H9 (cell line): Measurements from ENCODE around the gene SYTL1. TPM values are rescaled to one million over a fixed set of nuclear protein-coding genes. Genes with fewer than 3 reads are reported as not detected.

Experiments used
- DNase-seq: peaks from one replicate; pipeline ENCODE4 v3.0.0-alpha.2; 2017
- H2AFZ ChIP-seq: one replicate; pipeline ENCODE4 v1.6.1; 2013; ENCODE audit warnings: mild to moderate bottlenecking, low read length, control low read depth, moderate library complexity
- H2AK5ac ChIP-seq: 2 replicates; pipeline ENCODE4 v1.6.1; 2013; ENCODE audit warnings: low read length, control low read depth, mixed read lengths; ENCODE audit not compliant: insufficient read length
- H2BK120ac ChIP-seq: one replicate; pipeline ENCODE4 v1.6.1; 2013; ENCODE audit warnings: low read depth, mild to moderate bottlenecking, low read length, control low read depth, inconsistent platforms; ENCODE audit not compliant: poor library complexity, severe bottlenecking
- H2BK12ac ChIP-seq: 2 replicates; pipeline ENCODE4 v1.6.1; 2013; ENCODE audit warnings: low read length, control low read depth, mixed read lengths, low read depth; ENCODE audit not compliant: insufficient read length
- H2BK15ac ChIP-seq: 2 replicates; pipeline ENCODE4 v1.6.1; 2013; ENCODE audit warnings: low read depth, low read length, control low read depth
- H2BK20ac ChIP-seq: one replicate; pipeline ENCODE4 v1.6.1; 2013; ENCODE audit warnings: low read depth, mild to moderate bottlenecking, low read length, control low read depth, inconsistent platforms; ENCODE audit not compliant: poor library complexity, severe bottlenecking
- H2BK5ac ChIP-seq: 2 replicates; pipeline ENCODE4 v1.6.1; 2013; ENCODE audit warnings: low read length, control low read depth, mixed read lengths; ENCODE audit not compliant: insufficient read length
- H3K14ac ChIP-seq: 2 replicates; pipeline ENCODE4 v1.6.1; 2013; ENCODE audit warnings: low read length, control low read depth; ENCODE audit not compliant: insufficient read depth
- H3K18ac ChIP-seq: 2 replicates; pipeline ENCODE4 v1.6.1; 2013; ENCODE audit warnings: low read depth, mild to moderate bottlenecking, mixed read lengths, low read length, control low read depth; ENCODE audit not compliant: insufficient read length
- H3K23ac ChIP-seq: 2 replicates; pipeline ENCODE4 v1.6.1; 2013; ENCODE audit warnings: low read length, control low read depth, mixed read lengths, low read depth; ENCODE audit not compliant: insufficient read length
- H3K23me2 ChIP-seq: 2 replicates; pipeline ENCODE4 v1.6.1; 2013; ENCODE audit warnings: low read depth, mild to moderate bottlenecking, mixed read lengths, low read length, control low read depth; ENCODE audit not compliant: insufficient read length, poor library complexity, severe bottlenecking
- H3K27ac ChIP-seq: 2 replicates; pipeline ENCODE4 v1.5.1; 2013; ENCODE audit warnings: low read length, control low read depth, mixed read lengths, low read depth; ENCODE audit not compliant: insufficient read length
- H3K27me3 ChIP-seq: 2 replicates; pipeline ENCODE4 v1.6.1; 2013; ENCODE audit warnings: low read length, control low read depth, inconsistent platforms; ENCODE audit not compliant: insufficient read depth
- H3K4ac ChIP-seq: 2 replicates; pipeline ENCODE4 v1.6.1; 2013; ENCODE audit warnings: low read depth, mild to moderate bottlenecking, control low read depth, inconsistent platforms, low read length, moderate library complexity
- H3K4me1 ChIP-seq: 2 replicates; pipeline ENCODE4 v1.6.1; 2013; ENCODE audit warnings: low read length, control low read depth, inconsistent platforms; ENCODE audit not compliant: insufficient read depth
- H3K4me2 ChIP-seq: 2 replicates; pipeline ENCODE4 v1.6.1; 2013; ENCODE audit warnings: low read length, control low read depth, mixed read lengths; ENCODE audit not compliant: insufficient read length, insufficient read depth
- H3K56ac ChIP-seq: 2 replicates; pipeline ENCODE4 v1.6.1; 2013; ENCODE audit warnings: low read depth, mild to moderate bottlenecking, mixed read lengths, low read length, control low read depth; ENCODE audit not compliant: insufficient read length
- H3K79me1 ChIP-seq: 2 replicates; pipeline ENCODE4 v1.6.1; 2013; ENCODE audit warnings: low read depth, mild to moderate bottlenecking, moderate library complexity, low read length, control low read depth, inconsistent platforms; ENCODE audit not compliant: insufficient read depth, poor library complexity, severe bottlenecking
- H3K79me2 ChIP-seq: 2 replicates; pipeline ENCODE4 v1.6.1; 2013; ENCODE audit warnings: low read length, control low read depth, inconsistent platforms; ENCODE audit not compliant: insufficient read depth
- H3K9ac ChIP-seq: 2 replicates; pipeline ENCODE4 v1.6.1; 2013; ENCODE audit warnings: low read length, control low read depth, mixed read lengths; ENCODE audit not compliant: insufficient read length; ENCODE audit errors: extremely low read depth
- H3K9me3 ChIP-seq: one replicate; pipeline ENCODE4 v1.6.1; 2013; ENCODE audit warnings: low read depth, low read length, inconsistent platforms; ENCODE audit not compliant: control insufficient read depth
- H3T11ph ChIP-seq: one replicate; pipeline ENCODE4 v1.6.1; 2013; ENCODE audit warnings: mild to moderate bottlenecking, low read length, control low read depth, inconsistent platforms
- H4K20me1 ChIP-seq: one replicate; pipeline ENCODE4 v1.6.1; 2013; ENCODE audit not compliant: control insufficient read depth, insufficient read length, insufficient read depth
- H4K5ac ChIP-seq: 2 replicates; pipeline ENCODE4 v1.6.1; 2013; ENCODE audit warnings: low read depth, mild to moderate bottlenecking, mixed read lengths, low read length, control low read depth; ENCODE audit not compliant: insufficient read length
- H4K8ac ChIP-seq: replicated peaks from 2 replicates; pipeline ENCODE4 v1.6.1; 2013; ENCODE audit warnings: low read length, control low read depth, mixed read lengths, low read depth; ENCODE audit not compliant: insufficient read length
- H4K91ac ChIP-seq: 2 replicates; pipeline ENCODE4 v1.6.1; 2013; ENCODE audit warnings: low read depth, mild to moderate bottlenecking, moderate library complexity, mixed read lengths, low read length, control low read depth; ENCODE audit not compliant: insufficient read length
- H3K27ac Mint-ChIP-seq, 3 experiments: 2 replicates in 2 of 3; 3 replicates in 1 of 3; pipeline ENCODE4 v1.8.0; 2020 to 2021; ENCODE audit warnings: mixed read lengths in 3 of 3, mild to moderate bottlenecking in 1 of 3, moderate library complexity in 1 of 3
- H3K27me3 Mint-ChIP-seq: 2 replicates; pipeline ENCODE4 v1.8.0; 2021; ENCODE audit warnings: low read depth, mild to moderate bottlenecking, moderate library complexity, mixed read lengths
- H3K36me3 Mint-ChIP-seq, 3 experiments: 2 replicates in 2 of 3; 3 replicates in 1 of 3; pipeline ENCODE4 v1.8.0; 2020 to 2021; ENCODE audit warnings: low read depth in 3 of 3, mixed read lengths in 3 of 3; ENCODE audit not compliant: insufficient read depth in 1 of 3
- H3K4me1 Mint-ChIP-seq, 2 experiments: 2 replicates each; pipeline ENCODE4 v1.8.0; 2020; ENCODE audit warnings: mixed read lengths in 2 of 2
- H3K4me3 Mint-ChIP-seq, 2 experiments: 2 replicates in 1 of 2; 3 replicates in 1 of 2; pipeline ENCODE4 v1.8.0; 2020 to 2021; ENCODE audit warnings: mild to moderate bottlenecking in 2 of 2, mixed read lengths in 2 of 2, moderate library complexity in 1 of 2
- H3K9me3 Mint-ChIP-seq, 2 experiments: 2 replicates in 1 of 2; 3 replicates in 1 of 2; pipeline ENCODE4 v1.8.0; 2020; ENCODE audit warnings: mild to moderate bottlenecking in 2 of 2, mixed read lengths in 2 of 2, moderate library complexity in 1 of 2
- WGBS: extraction: QIAGEN DNeasy Blood & Tissue Kit; methylation state at CpG from one replicate; pipeline ENCODE4 v1.1.7; 2013; ENCODE audit warnings: missing lambda C conversion rate, low lambda C conversion rate, mixed read lengths; ENCODE audit not compliant: insufficient read length; ENCODE audit errors: extremely low coverage; 5-methylcytosine and 5-hydroxymethylcytosine counted together
- total RNA-seq: library from RNA; stranded (reverse); gene quantifications from 2 replicates; pipeline ENCODE4 v1.2.1, GENCODE V29; 2021
- TF ChIP-seq, protein P1 (sequence below): fragments of 200-600 bp; sonication (generic); conservative IDR thresholded peaks from 3 replicates; pipeline ENCODE4 v1.8.0; 2021; ENCODE audit warnings: antibody characterized with exemption, mild to moderate bottlenecking

SYTL1 gene
- total RNA-seq, 1 experiment from 2014 or later, result 12.0 TPM

DNA sequence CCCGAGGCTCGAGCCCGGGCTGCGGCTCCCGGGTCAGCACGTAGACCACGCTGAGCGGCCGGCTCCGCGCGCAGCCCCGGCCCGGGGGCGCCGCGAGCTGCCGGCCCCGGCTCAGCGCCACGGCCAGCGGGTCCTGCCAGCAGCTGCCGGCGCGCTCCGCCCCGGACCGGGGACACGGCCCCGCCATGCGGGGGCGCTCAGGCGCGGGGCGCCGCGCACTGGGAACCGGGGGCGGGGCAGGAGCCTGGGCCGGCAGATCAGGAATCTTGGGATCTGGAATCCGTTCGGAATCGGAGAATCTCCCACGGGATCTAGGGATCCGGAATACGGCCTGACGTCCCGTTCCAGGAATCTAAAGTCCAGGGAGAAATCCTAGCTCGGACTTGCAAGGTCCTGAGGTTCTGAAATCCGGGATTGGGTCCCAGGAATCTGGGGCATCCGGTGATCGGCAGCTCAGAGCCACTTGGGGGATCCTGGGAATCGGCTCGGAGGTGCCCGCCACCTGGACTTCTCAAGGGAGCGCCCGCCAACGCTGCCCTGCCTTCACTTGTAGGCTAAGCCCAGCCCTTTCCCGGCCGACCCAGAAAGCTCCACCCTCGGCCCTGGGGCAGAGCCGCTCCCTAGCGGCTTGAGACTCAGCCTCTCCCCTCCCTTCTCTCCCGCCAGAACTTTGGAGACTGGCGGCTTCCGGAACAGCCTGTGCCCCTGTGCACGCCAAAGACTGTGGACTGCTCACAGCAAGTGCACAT lies 24.8 kb downstream of the SYTL1 start, which contains the start of gene MAP3K6:
Gene MAP3K6, minus strand, starts transcription at position 551 of the 749 bp plus-strand sequence. Its CDS starts 364 bp downstream, at position 187.
- no peak within 1 kb of the TSS for H2BK15ac ChIP-seq
- Mint-ChIP-seq H3K9me3 (no peaks in the 10 kb centered on the region), H3K4me1 (peaks cover 16 to 28% of the 10 kb centered on the region in 2 experiments), H3K27ac (peak within 1 kb of the TSS; percentile 85 to 91 (median 87); a peak in 4 of 7 replicates), H3K4me3 (peak within 1 kb of the TSS; percentile 78 to 93), H3K27me3 (peaks cover 28% of the 10 kb centered on the region), H3K36me3 (no peaks in the 10 kb centered on the region; a peak in 1 of 7 replicates)
- no peak within 1 kb of the TSS for H4K5ac ChIP-seq
- no peak within 1 kb of the TSS for H4K8ac ChIP-seq
- H2BK20ac ChIP-seq, result no peak within 1 kb of the TSS
- no peak within 1 kb of the TSS for H2BK120ac ChIP-seq
- no peak within 1 kb of the TSS for H2BK12ac ChIP-seq
- no peaks in the 10 kb centered on the region for H3K9me3 ChIP-seq
- no peak within 1 kb of the TSS for H3K27ac ChIP-seq
- H3K79me1 ChIP-seq, result no peaks in the 10 kb centered on the region
- H3K79me2 ChIP-seq, result no peaks in the 10 kb centered on the region
- H3K4ac ChIP-seq, result no peak within 1 kb of the TSS
- H2BK5ac ChIP-seq, result no peak within 1 kb of the TSS
- no peaks in the 10 kb centered on the region; the same call in 1 of the 2 replicates for H3K4me1 ChIP-seq
- H3K27me3 ChIP-seq, result peaks cover 3% of the 10 kb centered on the region; the same call in 1 of the 2 replicates
- H4K91ac ChIP-seq, result no peak within 1 kb of the TSS
- TF ChIP-seq, protein P1, sequence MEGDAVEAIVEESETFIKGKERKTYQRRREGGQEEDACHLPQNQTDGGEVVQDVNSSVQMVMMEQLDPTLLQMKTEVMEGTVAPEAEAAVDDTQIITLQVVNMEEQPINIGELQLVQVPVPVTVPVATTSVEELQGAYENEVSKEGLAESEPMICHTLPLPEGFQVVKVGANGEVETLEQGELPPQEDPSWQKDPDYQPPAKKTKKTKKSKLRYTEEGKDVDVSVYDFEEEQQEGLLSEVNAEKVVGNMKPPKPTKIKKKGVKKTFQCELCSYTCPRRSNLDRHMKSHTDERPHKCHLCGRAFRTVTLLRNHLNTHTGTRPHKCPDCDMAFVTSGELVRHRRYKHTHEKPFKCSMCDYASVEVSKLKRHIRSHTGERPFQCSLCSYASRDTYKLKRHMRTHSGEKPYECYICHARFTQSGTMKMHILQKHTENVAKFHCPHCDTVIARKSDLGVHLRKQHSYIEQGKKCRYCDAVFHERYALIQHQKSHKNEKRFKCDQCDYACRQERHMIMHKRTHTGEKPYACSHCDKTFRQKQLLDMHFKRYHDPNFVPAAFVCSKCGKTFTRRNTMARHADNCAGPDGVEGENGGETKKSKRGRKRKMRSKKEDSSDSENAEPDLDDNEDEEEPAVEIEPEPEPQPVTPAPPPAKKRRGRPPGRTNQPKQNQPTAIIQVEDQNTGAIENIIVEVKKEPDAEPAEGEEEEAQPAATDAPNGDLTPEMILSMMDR, result peak; percentile 43; the same call in 2 of the 3 replicates
- H3K56ac ChIP-seq, result no peak within 1 kb of the TSS
- H3T11ph ChIP-seq, result no peak within 1 kb of the TSS
- H3K14ac ChIP-seq, result no peak within 1 kb of the TSS; the same call in 1 of the 2 replicates
- peak within 1 kb of the TSS; percentile 79 for H3K4me2 ChIP-seq
- no peak within 1 kb of the TSS for H2AFZ ChIP-seq
- peaks cover 2% of the 10 kb centered on the region for H4K20me1 ChIP-seq
- no CpG with 5 or more reads among the region's 67 CpGs for WGBS
- no peak within 1 kb of the TSS for H2AK5ac ChIP-seq
- peak within 1 kb of the TSS; percentile 63 for H3K9ac ChIP-seq
- peaks cover 9% of the 10 kb centered on the region for H3K23me2 ChIP-seq
- H3K23ac ChIP-seq, result no peak within 1 kb of the TSS
- H3K18ac ChIP-seq, result peak within 1 kb of the TSS; percentile 23
- DNase-seq, result peak; percentile 82
